ENCODE results near the gene IMPDH1. TPM values are rescaled to one million over a fixed set of nuclear protein-coding genes. Genes with fewer than 3 reads are reported as not detected.

Gene IMPDH1
- total and polyA plus RNA-seq, 9 of the 15 experiments (the other 6 are each of a cell fraction or from before 2014, with no cell fraction given): 0.80 to 118 (median 64.3) TPM

- TF ChIP-seq DIDO1 (tag; IDR thresholded peaks at IDR 0.05; ENCODE audit: low read depth) (no peak), CBFB (CRISPR knock-in tag; IDR thresholded peaks at IDR 0.05) (no peak; the same call in 1 of the 2 replicates), TCF3 (CRISPR knock-in tag; IDR thresholded peaks at IDR 0.05) (no peak), NR2C2 (CRISPR knock-in tag; IDR thresholded peaks at IDR 0.05) (no peak), NR2C2 (tag; IDR thresholded peaks at IDR 0.05) (no peak), TGIF2 (CRISPR knock-in tag; IDR thresholded peaks at IDR 0.05) (no peak; the same call in 1 of the 2 replicates), THAP12 (CRISPR knock-in tag; IDR thresholded peaks at IDR 0.05) (peak; percentile 74), MAFK (IDR thresholded peaks at IDR 0.05; ENCODE audit: low read length) (no peak), HCFC1 (IDR thresholded peaks at IDR 0.05; ENCODE audit: low read depth, low read length) (no peak), POLR2AphosphoS2 (IDR thresholded peaks at IDR 0.05; ENCODE audit: low read length) (no peak), ZNF318 (IDR thresholded peaks at IDR 0.05; ENCODE audit: borderline replicate concordance in 1 of 2, low read depth in 1 of 2) (no peak), ZNF274 (IDR thresholded peaks at IDR 0.05; ENCODE audit: borderline replicate concordance, low read depth, low read length) (no peak), XRCC5 (IDR thresholded peaks at IDR 0.05; ENCODE audit: low read depth, low read length) (0 out of 2 replicates have a peak, but pooled peaks have one; percentile 57), TFAP4 (CRISPR knock-in tag; IDR thresholded peaks at IDR 0.05; ENCODE audit: borderline replicate concordance) (0 out of 2 replicates have a peak, but pooled peaks have one; percentile 14)
Measured at GRCh38 chr7:128405471-128406313, 4.1 kb downstream of the IMPDH1 start (continued).
